GM18870 (cell line): ENCODE results near the gene CAMTA1.
"Not testable (repeated sequence)": the region's sequence is repeated elsewhere in the genome, so short reads cannot be mapped to it uniquely, and the experiment has no call there.

Source experiments
- ATAC-seq: cut with Tn5 transposase; IDR thresholded peaks from one replicate; pipeline ENCODE4 v1.9.1; 2021; ENCODE audit warnings: moderate library complexity; ENCODE audit not compliant: unreplicated experiment

The CAMTA1 gene

GRCh38 chr1:6803357-6803756 is 18.1 kb downstream of the CAMTA1 start:
- no peak for ATAC-seq

- no peak for ATAC-seq
Observed at GRCh38 chr1:6805004-6805416, 19.8 kb downstream of the CAMTA1 start.

- no peak for ATAC-seq
Observed at GRCh38 chr1:6807782-6808181, 22.5 kb downstream of the CAMTA1 start.

GRCh38 chr1:6809461-6809860 is 24.2 kb downstream of the CAMTA1 start:
- ATAC-seq, result no peak

- not testable (repeated sequence) for ATAC-seq
Observed at GRCh38 chr1:6810146-6810734, 25.0 kb downstream of the CAMTA1 start.

GRCh38 chr1:6811583-6811982 is 26.3 kb downstream of the CAMTA1 start:
- ATAC-seq, result no peak

- ATAC-seq, result no peak
Observed at GRCh38 chr1:6813165-6813564, 27.9 kb downstream of the CAMTA1 start.

- ATAC-seq, result no peak
Observed at GRCh38 chr1:6815726-6816125, 30.5 kb downstream of the CAMTA1 start.

GRCh38 chr1:6819246-6820040 is 34.2 kb downstream of the CAMTA1 start:
- no peak for ATAC-seq

GRCh38 chr1:6820899-6821298 is 35.6 kb downstream of the CAMTA1 start:
- ATAC-seq, result no peak

- peak; percentile 74 for ATAC-seq
Observed at GRCh38 chr1:6822530-6823359, 37.5 kb downstream of the CAMTA1 start.

GRCh38 chr1:6823793-6824192 is 38.5 kb downstream of the CAMTA1 start:
- ATAC-seq, result no peak

GRCh38 chr1:6824665-6825368 is 39.6 kb downstream of the CAMTA1 start:
- ATAC-seq, result no peak

- no peak for ATAC-seq
Observed at GRCh38 chr1:6825828-6826227, 40.6 kb downstream of the CAMTA1 start.

GRCh38 chr1:6827079-6827478 is 41.8 kb downstream of the CAMTA1 start:
- ATAC-seq, result no peak

- ATAC-seq, result no peak
Observed at GRCh38 chr1:6827630-6828165, 42.4 kb downstream of the CAMTA1 start.

- no peak for ATAC-seq
Observed at GRCh38 chr1:6831366-6831765, 46.1 kb downstream of the CAMTA1 start.

GRCh38 chr1:6832006-6832405 is 46.8 kb downstream of the CAMTA1 start:
- not testable (repeated sequence) for ATAC-seq

GRCh38 chr1:6832531-6833188 is 47.4 kb downstream of the CAMTA1 start:
- ATAC-seq, result no peak

GRCh38 chr1:6833804-6834203 is 48.5 kb downstream of the CAMTA1 start:
- ATAC-seq, result no peak
